MG63 (cell line): ENCODE data around the gene MYBL2. TPM values are rescaled to one million over a fixed set of nuclear protein-coding genes. Genes with fewer than 3 reads are reported as not detected.
"Not testable (repeated sequence)": the region's sequence is repeated elsewhere in the genome, so short reads cannot be mapped to it uniquely, and the experiment has no call there.

Experiments
- DNase-seq: peaks from one replicate; pipeline ENCODE4 v3.0.0-alpha.2; 2020
- H3K27me3 ChIP-seq: fragments of 250-450 bp; sonication (Bioruptor Pico); 2 replicates; pipeline ENCODE4 v1.5.1; 2020; ENCODE audit warnings: mild to moderate bottlenecking, moderate library complexity
- H3K36me3 ChIP-seq: fragments of 250-450 bp; sonication (Bioruptor Pico); 2 replicates; pipeline ENCODE4 v1.5.1; 2020; ENCODE audit warnings: mild to moderate bottlenecking, moderate library complexity
- H3K4me3 ChIP-seq: fragments of 250-450 bp; sonication (Bioruptor Pico); 2 replicates; pipeline ENCODE4 v1.5.1; 2020; ENCODE audit warnings: mild to moderate bottlenecking, moderate library complexity
- H3K9me3 ChIP-seq: fragments of 250-450 bp; sonication (Bioruptor Pico); 2 replicates; pipeline ENCODE4 v1.5.1; 2020; ENCODE audit warnings: mild to moderate bottlenecking, moderate library complexity
- total RNA-seq: library from RNA; depleted of rRNA; stranded (reverse); fragments of >200 nt; shearing (Covaris generic); gene quantifications from 2 replicates; pipeline ENCODE4 v1.2.3, GENCODE V29; 2014; ENCODE audit warnings: low replicate concordance; rRNA removed

Gene MYBL2
- total RNA-seq, 1 experiment from 2014 or later, result 30.5 TPM

GRCh38 chr20:43755390-43755789 lies 88.5 kb downstream of the MYBL2 start:
- Histone ChIP-seq H3K9me3 (no peaks in the 10 kb centered on the region; the same call in 1 of the 2 replicates), H3K4me3 (no peak overlapping the region), H3K36me3 (no peaks in the 10 kb centered on the region), H3K27me3 (no peaks in the 10 kb centered on the region)
- peak; percentile 70 for DNase-seq

GRCh38 chr20:43755851-43756250 lies 88.9 kb downstream of the MYBL2 start:
- peak; percentile 20 for DNase-seq
- Histone ChIP-seq H3K4me3 (no peak overlapping the region), H3K27me3 (no peaks in the 10 kb centered on the region), H3K36me3 (no peaks in the 10 kb centered on the region), H3K9me3 (no peaks in the 10 kb centered on the region; the same call in 1 of the 2 replicates)

DNA sequence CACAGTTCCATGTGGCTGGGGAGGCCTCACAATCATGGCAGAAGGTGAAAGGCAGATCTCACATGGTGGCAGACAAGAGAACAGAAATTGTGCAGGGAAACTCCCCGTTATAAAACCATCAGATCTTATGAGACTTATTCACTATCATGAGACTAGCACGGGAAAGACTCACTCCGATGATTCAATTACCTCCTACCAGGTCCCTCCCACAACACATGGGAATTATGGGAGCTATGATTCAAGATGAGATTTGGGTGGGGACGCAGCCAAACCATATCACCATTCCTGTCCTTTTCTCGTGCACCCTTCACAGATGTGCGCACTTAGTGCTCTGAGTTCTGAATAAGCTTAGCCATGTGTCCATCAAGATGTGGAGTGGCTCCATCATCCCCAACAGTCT lies 91.0 kb downstream of the MYBL2 start:
- H3K27me3 ChIP-seq, H3K4me3 ChIP-seq, DNase-seq, H3K36me3 ChIP-seq, H3K9me3 ChIP-seq: not testable (repeated sequence)

- Histone ChIP-seq H3K27me3 (no peaks in the 10 kb centered on the region), H3K4me3 (no peak overlapping the region), H3K36me3 (no peaks in the 10 kb centered on the region), H3K9me3 (no peaks in the 10 kb centered on the region; the same call in 1 of the 2 replicates)
- no peak for DNase-seq
These were observed 94.7 kb downstream of the MYBL2 start for GRCh38 chr20:43761386-43762340.

DNA sequence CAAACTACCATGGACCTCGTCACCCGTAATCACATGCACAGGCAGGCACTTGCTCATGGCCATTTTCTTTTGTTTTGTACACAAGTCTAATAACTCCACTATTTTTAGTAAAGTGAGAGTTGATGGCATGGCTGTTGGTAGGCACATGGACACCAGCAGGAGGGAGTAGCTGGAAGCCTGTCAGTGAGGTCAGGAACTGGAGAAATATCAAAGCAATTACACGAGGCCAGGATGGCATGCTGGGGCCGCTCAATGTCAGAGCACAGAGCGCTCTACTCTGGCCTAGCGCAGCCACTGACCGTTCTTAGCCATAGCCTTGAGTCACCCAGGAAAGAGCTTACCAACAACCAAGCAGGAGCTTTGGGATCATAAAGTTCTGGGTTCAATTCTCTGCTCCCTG lies 96.0 kb downstream of the MYBL2 start:
- Histone ChIP-seq H3K27me3 (no peaks in the 10 kb centered on the region), H3K36me3 (no peaks in the 10 kb centered on the region), H3K9me3 (no peaks in the 10 kb centered on the region; the same call in 1 of the 2 replicates), H3K4me3 (no peak overlapping the region)
- no peak for DNase-seq

- Histone ChIP-seq H3K36me3 (no peaks in the 10 kb centered on the region), H3K4me3 (no peak overlapping the region), H3K27me3 (no peaks in the 10 kb centered on the region), H3K9me3 (no peaks in the 10 kb centered on the region)
- DNase-seq, result no peak
These were observed 99.0 kb downstream of the MYBL2 start for GRCh38 chr20:43765916-43766315.

Other genes starting within 250 kb of the MYBL2 start
- 16.3 and 22.1 TPM in 2 replicates for gene SRSF6, start 209.2 kb upstream of the MYBL2 start, total RNA-seq
- 0.53 and 0.81 TPM in 2 replicates for gene L3MBTL1, start 159.4 kb upstream of the MYBL2 start, total RNA-seq
- gene SGK2, start 108.1 kb upstream of the MYBL2 start, total RNA-seq, result 0.72 TPM in 1 of 2 replicates, not detected in the other
- 45.4 and 53.0 TPM in 2 replicates for gene IFT52, start 76.2 kb upstream of the MYBL2 start, total RNA-seq
- not detected in 2 replicates for gene GTSF1L, start 59.9 kb downstream of the MYBL2 start, total RNA-seq
- gene TOX2, start 247.7 kb downstream of the MYBL2 start, total RNA-seq, result 0.89 TPM in 1 of 2 replicates, not detected in the other